ENCODE measurements around the gene CDH26.
"Not testable (repeated sequence)": the region's sequence is repeated elsewhere in the genome, so short reads cannot be mapped to it uniquely, and the experiment has no call there.

The CDH26 gene

DNA sequence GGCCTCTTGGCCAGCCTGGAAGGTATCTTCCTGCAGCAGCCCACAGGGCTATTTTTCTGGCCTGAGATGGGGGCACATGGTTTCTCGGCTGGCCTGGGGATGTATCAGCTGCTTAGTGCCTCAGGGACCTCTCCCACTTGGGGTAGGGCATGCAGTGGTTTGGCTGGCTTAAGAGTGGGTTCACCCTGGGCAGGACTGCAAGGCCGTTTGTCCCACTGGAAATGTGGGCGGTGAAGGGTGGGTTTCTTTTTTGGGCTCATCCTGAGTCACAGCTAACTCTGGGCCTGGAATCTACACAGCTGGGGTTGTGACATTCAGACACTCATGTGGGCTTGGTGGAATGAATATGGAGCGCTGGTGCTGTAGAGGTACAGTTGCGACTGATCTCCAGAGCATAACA is 62.0 kb downstream of the CDH26 start:
- DNase-seq = no peak

DNA sequence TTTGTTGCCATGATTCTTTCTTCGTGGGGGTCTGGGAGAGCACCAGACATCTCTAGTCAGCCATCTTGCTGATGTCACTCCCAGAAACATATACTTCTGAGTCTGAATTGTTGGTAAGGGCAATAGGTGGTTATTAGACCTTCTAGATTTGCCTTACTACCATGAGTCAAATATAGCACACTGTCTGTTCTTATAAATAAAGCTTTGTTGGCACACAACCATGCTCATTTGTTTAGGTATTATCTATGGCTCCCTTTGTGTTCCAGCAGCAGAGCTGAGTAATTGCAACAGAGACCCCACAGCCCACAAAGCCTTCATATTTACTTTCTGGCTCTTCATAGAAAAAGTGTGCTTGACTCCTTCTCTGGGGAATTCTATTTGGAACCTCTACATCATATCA is 62.9 kb downstream of the CDH26 start:
- no peak for DNase-seq

DNA sequence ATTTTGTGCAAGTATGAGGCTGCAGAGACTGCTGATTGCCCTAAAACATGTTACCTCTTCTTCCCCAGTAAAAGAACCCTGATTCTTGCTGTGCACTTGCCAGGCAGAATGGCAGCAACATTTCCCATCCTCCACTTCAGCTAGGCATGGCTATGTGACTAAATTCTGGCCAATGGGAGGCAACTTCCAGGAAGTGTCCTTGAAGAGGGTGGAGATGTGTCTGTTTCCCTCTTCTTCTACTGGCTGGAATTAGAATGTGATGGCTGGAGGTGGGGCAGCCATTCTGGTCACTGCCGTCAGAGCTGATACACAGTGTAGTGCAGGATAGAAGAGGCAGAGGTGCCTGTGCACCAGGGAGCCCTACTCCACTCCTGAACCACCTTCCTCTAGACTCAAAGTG is 64.6 kb downstream of the CDH26 start:
- no peak for DNase-seq

DNA sequence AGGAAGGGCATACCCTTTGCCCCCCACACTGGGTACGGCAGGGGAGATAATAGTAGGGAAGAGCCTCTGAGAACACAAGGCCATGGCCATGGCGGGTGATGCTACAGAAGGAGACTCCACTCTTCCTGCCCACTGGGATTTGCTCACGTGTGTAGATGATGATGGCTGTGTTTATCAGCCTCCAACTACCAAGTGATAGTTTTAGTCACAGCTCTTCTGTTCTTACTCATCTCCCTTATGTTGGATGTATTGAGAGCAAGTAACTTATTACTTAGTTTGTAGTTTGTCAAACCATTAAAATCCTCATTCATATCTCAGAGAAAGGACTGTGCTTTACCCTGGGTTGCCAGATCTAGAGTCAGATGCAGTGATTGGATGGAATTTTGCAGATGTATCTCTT is 66.0 kb downstream of the CDH26 start:
- DNase-seq = no peak

DNA sequence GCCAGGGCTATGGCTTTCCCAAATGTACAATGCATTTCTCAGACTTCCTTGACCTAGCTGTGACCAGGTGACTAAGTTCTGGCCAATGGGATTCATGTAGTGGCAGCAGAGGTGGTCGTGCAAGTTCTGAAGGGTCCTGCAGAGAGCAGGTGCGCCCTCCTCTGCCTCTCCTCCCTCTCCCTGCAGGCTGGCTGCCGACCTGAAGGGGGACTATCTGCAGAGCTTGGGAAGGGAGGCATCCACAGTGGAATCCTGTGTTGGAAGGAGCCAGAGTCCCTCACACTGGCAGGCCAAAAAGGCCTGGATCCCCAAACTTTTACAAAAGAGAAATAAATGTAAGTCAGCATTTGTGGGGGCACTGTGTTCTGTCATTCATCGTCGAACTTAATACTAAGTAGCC is 66.6 kb downstream of the CDH26 start:
- DNase-seq = no peak

DNA sequence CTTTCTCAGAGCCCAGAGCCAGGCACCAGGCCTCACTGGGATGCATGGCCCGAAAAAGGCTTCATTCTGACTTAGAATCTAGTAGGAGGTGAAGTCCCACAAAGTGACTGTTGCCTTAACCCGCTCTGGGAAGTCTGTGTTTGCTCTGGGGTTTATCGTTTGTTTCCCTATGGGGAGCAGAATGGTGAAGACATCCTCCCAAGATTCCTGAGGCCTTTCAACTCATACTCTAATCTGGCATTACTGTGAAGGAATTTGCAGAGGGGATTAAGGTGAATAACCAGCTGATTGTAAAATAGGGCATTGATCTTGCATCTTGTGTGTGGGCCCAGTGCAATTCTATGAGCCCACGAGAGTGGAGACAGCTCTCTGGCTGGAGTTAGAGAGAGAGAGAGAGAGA is 67.8 kb downstream of the CDH26 start:
- no peak for DNase-seq

DNA sequence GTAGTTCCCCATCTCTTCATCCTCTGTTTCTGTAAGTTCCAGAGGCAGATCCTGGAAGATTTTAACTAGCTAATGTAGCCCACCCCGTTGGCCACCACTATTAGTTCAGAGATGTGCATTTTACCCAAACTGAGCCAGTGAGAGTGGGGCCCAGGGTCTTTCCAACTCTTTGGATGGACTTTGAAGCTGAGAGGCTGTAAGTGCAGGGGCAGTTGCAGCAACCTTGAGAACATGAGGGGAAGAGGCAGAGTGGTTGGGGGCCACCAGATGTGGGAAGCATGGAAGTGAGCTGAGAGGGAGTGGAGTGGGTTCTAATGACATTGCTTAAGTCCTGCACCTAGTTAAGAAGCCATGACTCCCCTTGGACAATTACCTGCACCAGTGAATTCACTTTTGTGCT is 72.2 kb downstream of the CDH26 start:
- DNase-seq = no peak

DNA sequence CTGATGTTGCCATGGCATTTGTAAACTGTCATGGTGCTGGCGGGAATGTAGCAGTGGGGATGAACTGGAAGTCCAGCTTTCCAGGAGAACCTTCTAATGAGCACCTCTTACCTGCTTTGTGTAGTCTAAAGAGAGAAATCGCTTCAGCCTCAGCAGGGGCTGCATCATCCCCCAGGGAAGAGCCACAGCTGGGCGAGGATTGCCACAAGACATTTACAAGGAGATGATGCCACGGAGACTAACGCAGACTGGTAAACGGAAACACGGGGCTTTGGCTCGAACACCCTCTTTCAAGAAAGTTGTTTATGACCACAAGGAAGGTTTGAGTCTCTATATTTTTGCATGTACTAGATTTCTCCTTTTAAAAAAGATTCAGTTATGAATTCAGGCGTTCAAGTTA is 72.9 kb downstream of the CDH26 start:
- no peak for DNase-seq

DNA sequence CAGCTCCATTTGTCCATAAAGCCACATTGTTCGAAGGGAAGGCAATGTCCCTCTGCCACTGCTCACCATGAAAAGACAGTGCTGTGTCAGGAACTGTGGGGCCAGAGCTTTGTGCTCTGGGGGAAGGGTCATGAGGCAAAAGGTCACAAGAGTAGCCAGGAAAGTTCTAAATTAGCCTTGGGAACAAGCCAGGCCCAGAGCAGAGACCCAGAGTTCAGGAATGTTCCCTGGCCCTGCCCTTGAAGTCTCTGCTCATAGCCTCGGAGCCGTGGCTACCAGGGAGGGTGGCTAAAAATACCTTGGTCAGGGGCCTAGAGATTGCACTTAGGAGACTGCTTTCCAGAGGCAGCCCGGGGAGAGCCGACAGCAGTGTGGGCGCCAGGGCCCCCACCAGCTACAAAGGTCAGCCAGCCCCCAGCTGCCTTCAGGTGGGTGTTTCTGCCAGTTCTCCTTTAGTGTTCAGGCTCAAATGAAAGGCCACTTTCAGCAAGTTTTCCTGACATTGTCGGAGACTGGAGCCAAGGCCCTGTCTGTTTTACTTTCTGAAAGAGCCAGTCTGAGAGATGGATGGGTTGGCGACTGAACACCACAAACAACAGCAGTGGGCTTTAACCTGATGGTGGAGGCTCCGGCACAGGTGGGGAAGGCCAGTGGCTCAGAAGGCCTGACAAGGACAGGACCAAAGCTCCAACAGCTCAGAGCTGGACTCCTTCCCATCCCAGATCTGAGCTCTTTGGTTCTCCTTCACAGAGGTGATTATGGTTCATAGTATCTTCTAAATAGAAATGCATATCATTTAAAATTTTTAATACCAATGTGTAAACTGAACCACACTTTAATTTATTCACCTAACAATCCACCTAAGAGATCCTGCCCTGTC is 76.2 kb downstream of the CDH26 start:
- DNase-seq = no peak

DNA sequence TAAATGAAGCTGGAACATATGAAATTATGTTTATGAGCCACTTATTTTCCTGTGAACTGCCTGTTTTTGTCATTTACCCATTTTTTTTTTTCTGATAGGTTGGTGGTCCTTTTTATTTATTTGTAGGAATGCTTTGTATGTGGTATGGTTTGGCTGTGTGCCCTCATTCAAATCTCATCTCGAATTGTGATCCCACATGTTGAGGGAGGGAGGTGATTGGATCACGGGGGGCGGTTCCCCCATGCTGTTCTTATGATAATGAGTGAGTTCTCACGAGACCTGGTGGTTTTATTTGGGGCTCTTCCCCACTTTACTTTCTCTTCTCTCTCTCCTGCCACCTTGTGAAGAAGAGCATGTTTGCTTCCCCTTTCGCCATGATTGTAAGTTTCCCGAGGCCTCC is 77.3 kb downstream of the CDH26 start:
- DNase-seq = no peak

DNA sequence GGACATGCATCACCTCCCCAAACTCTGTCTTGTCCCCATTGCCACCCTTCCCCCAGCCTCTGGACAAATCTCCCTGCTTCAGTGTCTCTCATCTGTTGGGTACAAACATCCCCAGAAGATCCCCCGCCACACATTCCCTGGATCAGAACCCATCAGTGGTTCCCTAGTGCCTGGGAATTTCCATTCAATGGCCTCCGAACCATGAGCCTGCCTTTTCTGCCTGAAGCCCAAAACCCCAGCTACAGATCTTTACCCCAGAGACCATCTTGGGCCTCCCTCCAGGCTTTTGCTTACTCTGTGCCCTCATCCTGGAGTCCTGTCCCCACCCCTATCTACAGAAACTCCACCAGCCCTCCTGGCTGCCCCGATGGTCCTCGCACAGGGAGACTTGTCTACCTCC is 78.1 kb downstream of the CDH26 start:
- DNase-seq = no peak

DNA sequence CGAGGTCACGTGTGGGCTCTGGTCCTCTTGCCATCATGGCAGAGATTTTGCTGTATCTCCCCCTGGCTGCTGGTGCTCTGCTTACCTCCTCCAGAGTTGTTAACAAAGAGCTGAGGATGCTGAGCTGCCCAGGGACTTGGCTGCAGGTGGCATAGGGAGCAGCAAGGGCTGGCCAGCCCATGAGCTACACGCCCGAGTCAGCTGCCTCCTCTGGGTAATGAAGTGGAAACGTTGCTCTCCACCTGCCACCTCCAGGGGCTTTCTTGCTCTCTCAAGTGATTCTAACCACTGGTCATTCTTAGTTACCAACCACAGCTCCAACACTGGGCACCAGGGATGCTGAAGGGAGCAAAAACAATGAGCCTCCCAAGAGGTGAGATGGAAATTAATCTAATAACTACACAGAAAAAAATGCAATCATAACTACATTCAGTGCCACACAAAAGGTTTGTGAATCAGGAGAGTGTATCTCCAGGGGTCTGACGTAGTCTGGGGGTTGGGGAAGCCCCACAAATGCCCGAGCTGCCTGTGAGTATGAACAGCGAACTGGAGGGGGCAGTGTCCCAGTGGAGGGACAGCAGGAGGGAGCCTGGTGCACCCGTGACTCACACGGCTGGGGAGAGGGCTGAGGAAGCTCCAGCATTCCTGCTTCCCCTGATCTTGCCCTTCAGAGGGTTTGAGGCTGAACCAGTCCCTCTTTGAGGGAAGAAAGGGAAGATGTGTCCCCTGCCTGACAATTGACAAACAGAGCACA is 78.7 kb downstream of the CDH26 start:
- DNase-seq = peak; percentile 25

DNA sequence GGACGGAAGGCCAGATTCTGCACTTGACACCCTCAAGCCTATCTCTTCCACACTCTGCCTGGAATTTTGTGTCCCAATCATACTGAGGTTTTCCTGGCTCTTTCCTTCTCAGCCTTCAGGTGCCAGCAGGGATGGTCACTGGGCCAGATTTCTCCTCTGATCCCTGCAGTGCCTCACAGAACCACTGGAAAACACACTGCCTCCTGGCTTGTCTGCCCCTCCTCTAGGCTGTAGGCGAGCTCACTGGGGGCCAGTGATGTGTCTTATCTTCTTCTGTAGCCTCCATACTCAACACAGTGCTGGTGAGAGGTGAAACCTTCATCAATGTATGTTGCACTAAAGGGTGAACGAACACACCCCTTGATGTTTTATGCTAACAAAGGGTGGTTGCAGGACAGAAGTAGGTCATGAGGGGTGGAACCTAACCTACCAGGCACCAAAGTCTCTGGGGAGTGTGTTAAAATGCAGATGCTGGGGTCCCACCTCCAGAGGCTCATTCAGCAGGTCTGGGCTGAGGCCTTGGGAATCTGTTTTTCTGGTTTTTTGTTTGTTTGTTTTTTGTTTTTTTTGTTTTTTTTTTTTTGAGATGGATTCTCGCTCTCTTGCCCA is 80.3 kb downstream of the CDH26 start:
- no peak for DNase-seq

DNA sequence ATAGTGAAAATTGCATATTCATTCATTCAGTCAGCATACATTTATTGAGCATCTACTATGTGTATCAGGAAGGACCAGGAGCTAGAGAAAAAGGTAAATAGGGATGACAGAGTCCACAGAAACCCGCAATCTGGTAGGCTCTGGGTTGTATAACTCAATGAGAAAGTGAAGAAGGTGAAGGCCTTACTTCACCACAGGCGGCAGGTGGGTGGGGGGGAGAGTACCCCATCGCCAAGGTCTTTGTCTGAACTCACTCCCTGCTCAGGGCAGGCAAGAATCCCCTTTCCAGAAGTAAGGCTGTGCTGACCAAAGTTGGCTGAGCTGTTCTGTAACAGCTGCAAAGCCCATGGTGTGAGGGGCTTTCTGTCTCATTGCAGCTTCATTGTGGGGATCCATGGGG is 81.3 kb downstream of the CDH26 start:
- DNase-seq = no peak

DNA sequence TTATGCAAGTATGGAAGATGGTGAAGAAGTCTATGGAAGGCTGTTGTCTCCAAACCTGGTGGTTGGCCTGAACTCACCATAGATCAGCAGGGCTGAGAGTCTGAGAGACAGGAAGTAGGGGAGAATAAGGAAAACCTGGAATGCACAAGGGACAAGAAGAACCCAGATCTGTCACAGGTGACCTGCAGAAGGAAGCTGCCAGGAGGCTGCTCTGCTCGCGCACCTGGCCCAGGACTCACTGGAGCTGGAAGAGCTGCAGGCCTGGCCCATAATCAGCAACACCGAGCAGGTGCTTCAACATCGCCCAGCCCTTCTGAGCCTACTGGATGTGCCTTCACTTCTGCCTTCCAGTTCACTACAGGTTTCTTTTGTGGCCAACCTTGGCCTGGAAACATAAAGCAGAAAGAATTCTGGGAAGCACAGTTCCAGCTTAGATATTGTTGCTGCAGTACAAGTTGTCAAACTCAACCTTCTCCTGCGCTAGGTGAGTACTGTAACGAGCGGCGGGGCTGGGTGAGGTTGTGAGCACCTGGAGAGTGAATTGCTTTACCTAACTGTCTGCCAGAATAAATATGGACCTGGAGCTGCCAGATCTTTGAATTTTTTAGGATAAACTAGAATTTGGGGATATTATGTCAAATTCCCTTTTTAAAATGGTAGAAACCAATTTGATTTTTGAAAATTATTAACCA is 82.4 kb downstream of the CDH26 start:
- DNase-seq = no peak

DNA sequence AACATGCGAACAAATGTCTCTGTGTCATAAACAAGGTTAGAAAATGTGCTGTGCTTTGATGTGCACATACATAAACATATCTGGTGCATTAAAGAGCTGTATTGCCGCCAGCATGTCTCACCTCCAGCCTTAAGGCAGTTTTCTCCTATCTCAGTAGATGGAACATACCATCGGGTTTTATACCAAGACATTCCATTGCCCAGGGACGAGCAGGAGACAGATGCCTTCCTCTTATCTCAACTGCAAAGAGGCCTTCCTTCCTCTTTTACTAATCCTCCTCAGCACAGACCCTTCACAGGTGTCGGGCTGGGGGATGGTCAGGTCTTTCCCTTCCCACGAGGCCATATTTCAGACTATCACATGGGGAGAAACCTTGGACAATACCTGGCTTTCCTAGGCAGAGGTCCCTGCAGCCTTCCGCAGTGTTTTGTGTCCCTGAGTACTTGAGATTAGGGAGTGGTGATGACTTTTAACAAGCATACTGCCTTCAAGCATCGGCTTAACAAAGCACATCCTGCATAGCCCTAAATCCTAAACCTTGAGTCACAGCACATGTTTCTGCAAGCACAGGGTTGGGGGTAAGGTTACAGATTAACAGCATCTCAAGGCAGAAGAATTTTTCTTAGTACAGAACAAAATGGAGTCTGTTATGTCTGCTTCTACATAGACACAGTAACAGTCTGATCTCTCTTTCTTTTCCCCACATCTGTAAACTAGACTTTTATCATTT is 83.4 kb downstream of the CDH26 start:
- not testable (repeated sequence) for DNase-seq

DNA sequence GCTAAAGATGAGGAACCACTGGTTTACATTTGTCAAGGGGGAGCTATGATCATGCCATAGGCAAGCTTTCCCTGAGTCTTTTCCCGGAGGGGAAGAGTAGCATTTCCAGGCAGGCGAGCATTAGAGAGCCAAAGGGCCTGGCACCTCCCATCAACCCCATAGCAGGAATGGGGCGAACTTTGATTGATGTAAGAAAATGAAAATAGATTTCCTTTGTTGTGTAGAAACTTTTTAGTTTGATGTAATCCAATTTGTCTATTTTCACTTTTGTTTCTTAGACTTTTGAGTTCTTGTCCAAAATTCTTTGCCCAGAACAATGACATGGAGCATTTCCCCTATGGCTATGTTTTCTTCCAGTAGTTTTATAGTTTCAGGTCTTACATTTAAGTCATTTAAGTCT is 85.2 kb downstream of the CDH26 start:
- DNase-seq = no peak

DNA sequence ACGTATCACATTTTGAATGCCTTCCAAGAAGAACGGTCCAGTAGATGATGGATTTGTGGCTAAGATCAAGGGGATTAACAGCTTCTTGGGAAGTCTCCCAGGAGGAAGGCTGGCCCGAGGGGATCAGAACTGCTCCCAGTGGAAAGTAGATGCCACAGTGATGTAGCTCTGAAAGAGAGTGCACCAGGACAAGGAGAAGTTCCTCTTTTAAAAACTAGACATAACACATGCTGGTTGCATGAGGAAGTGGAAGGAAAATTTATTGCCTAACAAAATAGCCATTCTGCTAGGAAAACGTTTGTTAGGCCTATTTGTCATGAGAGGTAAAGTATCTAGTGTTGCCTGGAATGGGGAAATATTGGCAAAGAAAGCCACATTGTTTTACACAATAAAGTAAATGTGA is 87.8 kb downstream of the CDH26 start:
- no peak for DNase-seq

DNA sequence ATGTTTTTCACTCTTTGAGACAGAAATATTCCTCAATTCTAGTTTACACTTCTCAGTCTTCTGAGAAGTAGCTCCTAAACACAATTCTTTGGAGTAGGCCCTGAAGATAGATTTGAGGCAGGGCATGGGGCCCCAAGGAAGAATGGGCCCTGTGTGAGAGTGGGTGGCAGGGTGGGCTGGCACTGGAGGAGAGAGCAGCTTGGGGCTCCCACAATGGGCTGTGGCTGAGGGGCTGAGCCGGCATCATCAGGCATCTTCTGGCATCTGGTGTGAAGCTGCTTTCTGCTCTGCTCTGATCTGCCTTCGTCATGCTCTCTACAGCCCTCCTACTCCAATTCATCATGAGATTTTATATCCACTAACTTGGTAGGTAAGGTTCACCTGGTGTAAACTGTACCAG is 88.2 kb downstream of the CDH26 start:
- DNase-seq = no peak

DNA sequence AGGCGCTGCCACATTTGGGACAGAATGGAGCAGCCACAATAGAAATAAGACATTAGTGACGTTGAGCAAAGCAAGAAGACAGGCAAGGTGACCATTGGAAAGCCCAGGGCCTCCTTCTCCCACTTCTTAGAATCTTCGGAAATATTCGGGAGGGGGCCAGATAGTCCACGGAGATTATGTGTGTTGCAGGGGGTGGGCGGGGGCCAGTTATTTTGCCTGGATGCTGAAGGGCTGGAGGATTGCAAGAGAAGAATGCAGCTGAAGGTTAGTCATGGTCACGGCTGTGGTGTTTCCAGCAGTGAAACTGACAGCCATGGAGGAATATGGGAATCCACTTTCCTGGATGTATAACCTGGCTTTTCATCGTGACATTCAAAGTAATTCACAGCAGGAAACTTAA is 88.6 kb downstream of the CDH26 start:
- DNase-seq = no peak

DNA sequence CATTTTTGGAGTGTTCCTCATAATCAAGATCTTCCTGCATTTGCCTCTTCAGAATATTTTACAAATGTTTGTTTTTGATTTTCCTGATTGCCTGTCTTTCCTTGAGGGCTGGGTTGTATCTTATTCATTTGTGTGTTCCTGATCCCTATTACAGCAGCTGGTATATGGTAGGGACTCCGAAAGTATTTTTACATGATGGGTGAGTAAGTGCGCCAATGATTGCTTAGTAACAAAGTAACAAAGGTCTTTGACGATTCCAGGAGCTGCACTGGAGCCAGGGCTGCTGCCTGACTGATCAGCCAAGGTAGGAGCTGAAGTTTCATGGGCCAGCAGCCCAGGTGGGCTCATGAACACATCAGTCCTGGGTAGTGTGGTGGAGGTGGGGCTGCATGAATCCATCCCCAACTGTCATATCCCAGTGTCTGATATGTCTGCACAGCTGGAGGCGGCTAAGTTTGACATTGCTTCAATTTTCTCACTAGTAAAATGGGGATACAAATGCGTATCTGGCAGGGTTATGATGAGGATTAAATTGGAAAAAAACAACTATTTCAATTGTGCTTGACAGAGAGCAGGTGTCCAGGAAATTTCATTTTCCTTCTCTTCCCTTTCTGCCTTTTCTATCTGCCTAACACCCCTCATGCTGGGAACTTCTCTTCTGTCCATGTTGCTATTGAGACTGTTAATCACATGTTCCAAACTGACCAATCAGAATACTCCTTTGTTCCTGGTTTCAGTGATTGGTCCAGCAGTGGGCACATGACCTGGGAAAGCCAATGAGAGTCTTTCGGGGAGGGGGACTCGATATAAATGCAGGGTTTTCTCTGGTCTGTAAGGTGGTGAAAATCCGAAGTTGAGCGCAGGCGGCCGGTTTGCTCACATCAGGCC is 90.7 kb downstream of the CDH26 start:
- no peak for DNase-seq

DNA sequence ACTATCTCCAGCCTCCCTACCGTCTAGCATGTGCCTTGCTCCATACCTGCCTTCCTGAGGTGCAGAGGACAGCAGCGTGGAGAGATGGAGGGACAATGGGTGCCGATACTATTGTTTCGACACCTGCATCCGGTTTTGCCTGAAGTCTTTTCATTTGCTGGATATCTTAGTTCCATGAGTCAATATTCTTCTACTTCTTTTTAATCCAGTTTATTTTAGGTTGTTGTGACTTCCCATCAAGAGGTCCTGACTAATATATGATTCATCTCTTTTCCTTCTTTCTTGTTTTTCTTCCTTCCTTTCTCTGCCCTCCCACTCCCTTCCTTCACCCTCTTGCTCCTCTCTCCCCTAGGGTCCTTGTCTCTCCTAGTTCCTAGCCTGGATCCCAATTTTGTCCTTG is 91.4 kb downstream of the CDH26 start:
- no peak for DNase-seq
